Fibroblast of the conjunctiva (primary cell): Measurements from ENCODE around the gene CFAP20.

Source experiments
- DNase-seq: peaks from one replicate; pipeline ENCODE4 v3.0.0-alpha.2; 2010; ENCODE audit warnings: low read depth

The CFAP20 gene

GRCh38 chr16:58124601-58124915 is 4.6 kb downstream of the CFAP20 start:
- DNase-seq, result no peak

- no peak for DNase-seq
Measured at GRCh38 chr16:58123896-58124600, 5.1 kb downstream of the CFAP20 start.

GRCh38 chr16:58121132-58121531 is 8.0 kb downstream of the CFAP20 start:
- DNase-seq, result no peak

GRCh38 chr16:58120234-58120633 is 8.9 kb downstream of the CFAP20 start:
- DNase-seq, result no peak

GRCh38 chr16:58119509-58119845 is 9.7 kb downstream of the CFAP20 start:
- DNase-seq, result no peak

- no peak for DNase-seq
Measured at GRCh38 chr16:58118801-58119508, 10.2 kb downstream of the CFAP20 start.

- no peak for DNase-seq
Measured at GRCh38 chr16:58116529-58116928, 12.7 kb downstream of the CFAP20 start.

- DNase-seq, result no peak
Measured at GRCh38 chr16:58116081-58116480, 13.1 kb downstream of the CFAP20 start.

GRCh38 chr16:58114827-58115825 is 14.1 kb downstream of the CFAP20 start:
- DNase-seq, result no peak

GRCh38 chr16:58111302-58111627 is 17.9 kb downstream of the CFAP20 start:
- no peak for DNase-seq

GRCh38 chr16:58110571-58111301 is 18.4 kb downstream of the CFAP20 start:
- no peak for DNase-seq

- DNase-seq, result no peak
Measured at GRCh38 chr16:58109881-58110280, 19.3 kb downstream of the CFAP20 start.

- no peak for DNase-seq
Measured at GRCh38 chr16:58109330-58109729, 19.9 kb downstream of the CFAP20 start.

GRCh38 chr16:58107709-58108108 is 21.5 kb downstream of the CFAP20 start:
- no peak for DNase-seq

GRCh38 chr16:58107228-58107627 is 22.0 kb downstream of the CFAP20 start:
- no peak for DNase-seq

GRCh38 chr16:58105631-58106030 is 23.6 kb downstream of the CFAP20 start:
- no peak for DNase-seq

- no peak for DNase-seq
Measured at GRCh38 chr16:58102665-58103392, 26.4 kb downstream of the CFAP20 start.

GRCh38 chr16:58099956-58100300 is 29.3 kb downstream of the CFAP20 start:
- DNase-seq, result no peak

GRCh38 chr16:58099097-58099955 is 29.9 kb downstream of the CFAP20 start:
- no peak for DNase-seq

- no peak for DNase-seq
Measured at GRCh38 chr16:58098207-58099096, 30.7 kb downstream of the CFAP20 start.
